Peyer's patch (tissue), 4 donors: ENCODE measurements around the gene TLR3.

Source experiments
- POLR2A ChIP-seq, 2 donors: fragments of 450-650 bp; IDR thresholded peaks; one replicate each; pipeline ENCODE4 v1.5.1; 2017; ENCODE audit warnings: antibody characterized with exemption in 2 of 2, mild to moderate bottlenecking in 2 of 2, moderate library complexity in 2 of 2
- TF ChIP-seq, protein P1 (sequence below), 6 experiments: fragments of 450-650 bp in 4 of 6; fragments of 200-600 bp in 2 of 6; sonication (generic) in 1 of 6; IDR thresholded peaks; one replicate each; pipeline ENCODE4 v1.5.1; 2017 to 2019; ENCODE audit warnings: antibody characterized with exemption in 6 of 6, mild to moderate bottlenecking in 3 of 6, moderate library complexity in 1 of 6

DNA sequence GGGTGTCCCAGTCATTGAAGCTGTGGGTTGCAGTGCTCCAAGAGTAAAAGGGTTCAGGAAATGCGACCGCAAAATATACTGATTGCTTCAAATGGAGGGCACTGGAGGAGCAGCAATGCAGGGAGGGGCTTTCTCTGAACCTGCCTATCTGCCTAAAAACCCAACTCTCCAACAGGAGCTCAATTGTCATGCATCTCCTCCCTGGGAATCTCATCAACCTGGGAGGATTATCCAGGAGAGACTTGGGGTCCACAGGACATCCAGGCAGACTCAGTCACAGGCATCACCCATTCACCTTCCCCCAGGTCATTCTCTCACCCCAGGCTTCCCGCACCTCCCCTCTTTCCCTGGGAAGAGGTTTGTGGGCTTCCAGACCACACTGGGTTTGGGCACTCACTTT is 38.2 kb upstream of the TLR3 start:
- TF ChIP-seq, protein P1, sequence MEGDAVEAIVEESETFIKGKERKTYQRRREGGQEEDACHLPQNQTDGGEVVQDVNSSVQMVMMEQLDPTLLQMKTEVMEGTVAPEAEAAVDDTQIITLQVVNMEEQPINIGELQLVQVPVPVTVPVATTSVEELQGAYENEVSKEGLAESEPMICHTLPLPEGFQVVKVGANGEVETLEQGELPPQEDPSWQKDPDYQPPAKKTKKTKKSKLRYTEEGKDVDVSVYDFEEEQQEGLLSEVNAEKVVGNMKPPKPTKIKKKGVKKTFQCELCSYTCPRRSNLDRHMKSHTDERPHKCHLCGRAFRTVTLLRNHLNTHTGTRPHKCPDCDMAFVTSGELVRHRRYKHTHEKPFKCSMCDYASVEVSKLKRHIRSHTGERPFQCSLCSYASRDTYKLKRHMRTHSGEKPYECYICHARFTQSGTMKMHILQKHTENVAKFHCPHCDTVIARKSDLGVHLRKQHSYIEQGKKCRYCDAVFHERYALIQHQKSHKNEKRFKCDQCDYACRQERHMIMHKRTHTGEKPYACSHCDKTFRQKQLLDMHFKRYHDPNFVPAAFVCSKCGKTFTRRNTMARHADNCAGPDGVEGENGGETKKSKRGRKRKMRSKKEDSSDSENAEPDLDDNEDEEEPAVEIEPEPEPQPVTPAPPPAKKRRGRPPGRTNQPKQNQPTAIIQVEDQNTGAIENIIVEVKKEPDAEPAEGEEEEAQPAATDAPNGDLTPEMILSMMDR (IDR thresholded peaks at IDR 0.05): no peak
- TF ChIP-seq POLR2A (IDR thresholded peaks at IDR 0.05): no peak
